Aorta (tissue), 5 donors: Measurements from ENCODE around the gene PCDHAC2. TPM values are rescaled to one million over a fixed set of nuclear protein-coding genes. Genes with fewer than 3 reads are reported as not detected.

ENCODE experiments used
- ATAC-seq: fragments of 200-7000 bp; cut with Tn5 transposase; one replicate; pipeline ENCODE4 v1.9.1; 2022; ENCODE audit warnings: moderate library complexity; ENCODE audit not compliant: low FRiP score
- DNase-seq, 2 donors: peaks; one replicate each; pipeline ENCODE4 v3.0.0-alpha.2; 2020
- H3K27ac ChIP-seq, 2 donors: one replicate each; pipeline ENCODE4 v1.5.1; 2013; ENCODE audit warnings: low read length in 2 of 2, mild to moderate bottlenecking in 2 of 2, moderate library complexity in 2 of 2, control low read depth in 1 of 2, inconsistent platforms in 1 of 2, low read depth in 1 of 2
- H3K27me3 ChIP-seq, 2 donors: one replicate each; pipeline ENCODE4 v1.6.1; 2013; ENCODE audit warnings: control low read depth in 1 of 2, low read length in 1 of 2, mild to moderate bottlenecking in 1 of 2, moderate library complexity in 1 of 2; ENCODE audit not compliant: insufficient read depth in 2 of 2, control insufficient read depth in 1 of 2
- H3K36me3 ChIP-seq, 2 donors: one replicate each; pipeline ENCODE4 v1.6.1; 2013; ENCODE audit warnings: control low read depth in 1 of 2, low read length in 1 of 2, mild to moderate bottlenecking in 1 of 2; ENCODE audit not compliant: insufficient read depth in 2 of 2, control insufficient read depth in 1 of 2
- H3K4me1 ChIP-seq, 2 donors: one replicate each; pipeline ENCODE4 v1.6.1; 2013; ENCODE audit warnings: low read length in 2 of 2, control low read depth in 1 of 2, mild to moderate bottlenecking in 1 of 2, moderate library complexity in 1 of 2; ENCODE audit not compliant: insufficient read depth in 2 of 2, control insufficient read depth in 1 of 2
- H3K4me3 ChIP-seq, 2 donors: one replicate each; pipeline ENCODE4 v1.5.1; 2013; ENCODE audit warnings: low read length in 2 of 2, control low read depth in 1 of 2, mild to moderate bottlenecking in 1 of 2
- H3K9me3 ChIP-seq: one replicate; pipeline ENCODE4 v1.6.1; 2013; ENCODE audit warnings: mild to moderate bottlenecking, low read length; ENCODE audit not compliant: control insufficient read depth
- WGBS, 2 donors: extraction: QIAGEN DNeasy Blood & Tissue Kit; methylation state at CpG; one replicate each; pipeline ENCODE4 v1.1.7; 2013; 5-methylcytosine and 5-hydroxymethylcytosine counted together
- intact Hi-C, 2 donors: fragments of 100-400 bp; cut with DNase I; formaldehyde crosslinking; loops; one replicate each; pipeline versions ENCODE4 v1.14.2 to v1.15.0; 2022
- long read RNA-seq, 2 donors: library from polyadenylated mRNA; unstranded; transcript quantifications; one replicate each; pipeline ENCODE4 v2.0.0, GENCODE V29; 2020 to 2021
- polyA plus RNA-seq, 2 donors: library from polyadenylated mRNA; stranded (reverse); fragments of 200-250 nt; gene quantifications; one replicate each; pipeline ENCODE4 v1.2.3, GENCODE V29; 2013
- total RNA-seq, 2 donors: library from RNA; stranded (reverse); fragmentation: NEBNext Ultra II Directional; extraction: Animal tissue kit (Norgen Biotek cat#: 25700); gene quantifications; one replicate each; pipeline ENCODE4 v1.2.1, GENCODE V29; 2021
- donor health status: healthy with polysubstance abuse.
- donor health status: Bipolar disorder and iron deficiency.
- donor health status: DM: no; HTN: no; CAD: no.
- donor health status: DM: no; HTN: no; CAD: no.
- donor health status: DM: yes; HTN: yes; CAD: no.

PCDHAC2 gene
- total RNA-seq (1 to 10 TPM; 1.4 to 1.9 TPM), polyA plus RNA-seq (under 1 TPM; 0.25 to 0.49 TPM)
- long read RNA-seq, donor 1, full-length matches to known transcripts: 2 of 3 reads
- long read RNA-seq, donor 1, partial matches to known transcripts: 0 of 3 reads
- long read RNA-seq, donor 1, other reads (novel, unspliced or antisense): 1 of 3 reads
- long read RNA-seq, donor 2, partial matches to known transcripts: 0 of 3 reads
- long read RNA-seq, donor 2, other reads (novel, unspliced or antisense): 2 of 3 reads

GRCh38 chr5:140966293-140967225, at the start of gene PCDHAC2:
TSS of gene PCDHAC2 (plus strand) at chr5:140966476. CDS start at chr5:140966767, 291 bp downstream.
- peak within 1 kb of the TSS; percentile 5 to 59 for H3K4me3 ChIP-seq
- DNase-seq: peak; percentile 52 to 81
- H3K9me3 ChIP-seq: no peaks in the 10 kb centered on the region
- intact Hi-C loops: no loop called here
- ATAC-seq: peak; percentile 82
- no peaks in the 10 kb centered on the region for H3K36me3 ChIP-seq
- no peak within 1 kb of the TSS for H3K27ac ChIP-seq
- H3K27me3 ChIP-seq: no peaks in the 10 kb centered on the region
- WGBS, 2 donors: 1% methylated on average over 73 to 80 of the region's 80 CpGs
- no peaks in the 10 kb centered on the region for H3K4me1 ChIP-seq

GRCh38 chr5:140923601-140924000, 42.7 kb upstream of the PCDHAC2 start:
- H3K27me3 ChIP-seq: no peaks in the 10 kb centered on the region
- H3K4me3 ChIP-seq: no peak overlapping the region
- DNase-seq (no peak), ATAC-seq (no peak)
- H3K36me3 ChIP-seq: no peaks in the 10 kb centered on the region
- no peaks in the 10 kb centered on the region for H3K4me1 ChIP-seq
- intact Hi-C loops: no loop called here
- no peaks in the 10 kb centered on the region for H3K9me3 ChIP-seq
- H3K27ac ChIP-seq: no peak overlapping the region
- 54 to 61% methylated on average over 4 of the region's 4 CpGs for WGBS, 2 donors

GRCh38 chr5:140925806-140926442, 40.4 kb upstream of the PCDHAC2 start, which contains the start of gene PCDHAC1:
TSS of gene PCDHAC1 (plus strand) at chr5:140926299. CDS start at chr5:140926893, 594 bp downstream.
- ATAC-seq (peak; percentile 39), DNase-seq (no peak)
- WGBS, 2 donors: 1 to 3% methylated on average over 41 of the region's 41 CpGs
- Histone ChIP-seq H3K27me3 (no peaks in the 10 kb centered on the region), H3K4me3 (peak within 1 kb of the TSS in 1 of 2 donors; percentile 18), H3K9me3 (no peaks in the 10 kb centered on the region), H3K27ac (no peak within 1 kb of the TSS), H3K36me3 (no peaks in the 10 kb centered on the region), H3K4me1 (no peaks in the 10 kb centered on the region)
- intact Hi-C loops: no loop called here

- WGBS, 2 donors: 2% methylated on average over 70 to 74 of the region's 74 CpGs
- ATAC-seq: peak; percentile 86
- Histone ChIP-seq H3K36me3 (no peaks in the 10 kb centered on the region), H3K4me1 (no peaks in the 10 kb centered on the region), H3K4me3 (peak overlapping the region in 1 of 2 donors; percentile 18), H3K27me3 (no peaks in the 10 kb centered on the region), H3K27ac (no peak overlapping the region), H3K9me3 (no peaks in the 10 kb centered on the region)
- peak; percentile 78 to 92 for DNase-seq
- intact Hi-C loops: no loop called here
These were observed 39.6 kb upstream of the PCDHAC2 start for GRCh38 chr5:140926443-140927227.

- DNase-seq: no peak
- Histone ChIP-seq H3K4me1 (no peaks in the 10 kb centered on the region), H3K36me3 (no peaks in the 10 kb centered on the region), H3K9me3 (no peaks in the 10 kb centered on the region), H3K27me3 (no peaks in the 10 kb centered on the region), H3K27ac (no peak overlapping the region), H3K4me3 (peak overlapping the region in 1 of 2 donors; percentile 18)
- intact Hi-C loops: no loop called here
- whole genome bisulfite sequencing, 2 donors: 5 to 6% methylated on average over 26 of the region's 26 CpGs
- ATAC-seq: no peak
These were observed 39.1 kb upstream of the PCDHAC2 start for GRCh38 chr5:140927228-140927573.

GRCh38 chr5:140934964-140935606, 31.2 kb upstream of the PCDHAC2 start:
- WGBS, 2 donors: 51 to 52% methylated on average over 4 of the region's 4 CpGs
- no peaks in the 10 kb centered on the region for H3K36me3 ChIP-seq
- intact Hi-C loops: no loop called here
- H3K27me3 ChIP-seq: no peaks in the 10 kb centered on the region
- no peaks in the 10 kb centered on the region for H3K9me3 ChIP-seq
- H3K4me1 ChIP-seq: no peaks in the 10 kb centered on the region
- H3K4me3 ChIP-seq: no peak overlapping the region
- no peak for ATAC-seq
- DNase-seq: no peak
- H3K27ac ChIP-seq: no peak overlapping the region

GRCh38 chr5:140946578-140946977, 19.7 kb upstream of the PCDHAC2 start:
- DNase-seq (no peak), ATAC-seq (no peak)
- intact Hi-C loops: no loop called here
- no peaks in the 10 kb centered on the region for H3K36me3 ChIP-seq
- H3K27ac ChIP-seq: no peak overlapping the region
- H3K4me3 ChIP-seq: no peak overlapping the region
- WGBS, 2 donors: 27 to 51% methylated on average over 2 of the region's 2 CpGs
- no peaks in the 10 kb centered on the region for H3K9me3 ChIP-seq
- H3K4me1 ChIP-seq: no peaks in the 10 kb centered on the region
- no peaks in the 10 kb centered on the region for H3K27me3 ChIP-seq

- H3K9me3 ChIP-seq: no peaks in the 10 kb centered on the region
- no peaks in the 10 kb centered on the region for H3K36me3 ChIP-seq
- 74 to 87% methylated on average over 6 of the region's 6 CpGs for whole genome bisulfite sequencing, 2 donors
- H3K27ac ChIP-seq: no peak overlapping the region
- H3K4me3 ChIP-seq: no peak overlapping the region
- DNase-seq: no peak
- H3K4me1 ChIP-seq: no peaks in the 10 kb centered on the region
- intact Hi-C loops: no loop called here
- ATAC-seq: no peak
- peaks cover 0 to 1% of the 10 kb centered on the region in 2 donors for H3K27me3 ChIP-seq
These were observed 14.6 kb upstream of the PCDHAC2 start for GRCh38 chr5:140951636-140952035.
